Type B pancreatic cell (in vitro differentiated cells): ENCODE data around the gene KNOP1. TPM values are rescaled to one million over a fixed set of nuclear protein-coding genes. Genes with fewer than 3 reads are reported as not detected.

Source experiments
- DNase-seq: peaks from one replicate; pipeline ENCODE4 v3.0.0; 2021; ENCODE audit warnings: mixed read lengths; ENCODE audit not compliant: unreplicated experiment; ENCODE audit errors: extremely low spot score
- H3K27ac Mint-ChIP-seq: 2 replicates; pipeline ENCODE4 v1.8.0; 2021; ENCODE audit warnings: mild to moderate bottlenecking, mixed read lengths
- H3K27me3 Mint-ChIP-seq: 2 replicates; pipeline ENCODE4 v1.8.0; 2021; ENCODE audit warnings: mixed read lengths
- H3K36me3 Mint-ChIP-seq: 2 replicates; pipeline ENCODE4 v1.8.0; 2021; ENCODE audit warnings: mixed read lengths
- H3K4me1 Mint-ChIP-seq: one replicate; pipeline ENCODE4 v1.8.0; 2021; ENCODE audit warnings: mixed read lengths; ENCODE audit not compliant: unreplicated experiment
- H3K4me3 Mint-ChIP-seq: 2 replicates; pipeline ENCODE4 v1.8.0; 2021; ENCODE audit warnings: mild to moderate bottlenecking, mixed read lengths
- H3K9me3 Mint-ChIP-seq: 2 replicates; pipeline ENCODE4 v1.8.0; 2021; ENCODE audit warnings: mixed read lengths
- CTCF ChIP-seq: fragments of 200-600 bp; sonication (generic); conservative IDR thresholded peaks from 2 replicates; pipeline ENCODE4 v1.5.0; 2021; ENCODE audit warnings: antibody characterized with exemption, mild to moderate bottlenecking
- total RNA-seq: library from RNA; stranded (reverse); gene quantifications from 2 replicates; pipeline ENCODE4 v1.2.1, GENCODE V29; 2021; ENCODE audit warnings: low replicate concordance

KNOP1 gene
- total RNA-seq, 1 donor from 2014 or later = 54.9 TPM

GRCh38 chr16:19760356-19761060, 42.5 kb upstream of the KNOP1 start:
- TF ChIP-seq CTCF = no peak
- DNase-seq = no peak
- no peak overlapping the region for H3K4me3 Mint-ChIP-seq
- no peak overlapping the region for H3K27ac Mint-ChIP-seq
- peaks cover 5% of the 10 kb centered on the region for H3K4me1 Mint-ChIP-seq
- no peaks in the 10 kb centered on the region for H3K9me3 Mint-ChIP-seq
- no peaks in the 10 kb centered on the region for H3K27me3 Mint-ChIP-seq
- no peaks in the 10 kb centered on the region for H3K36me3 Mint-ChIP-seq

- H3K27me3 Mint-ChIP-seq = no peaks in the 10 kb centered on the region
- H3K27ac Mint-ChIP-seq = peak overlapping the region; percentile 3
- peak overlapping the region; percentile 1 for H3K4me3 Mint-ChIP-seq
- peaks cover 5% of the 10 kb centered on the region for H3K4me1 Mint-ChIP-seq
- peaks cover 3% of the 10 kb centered on the region for H3K36me3 Mint-ChIP-seq
- TF ChIP-seq CTCF = no peak
- DNase-seq = no peak
- no peaks in the 10 kb centered on the region for H3K9me3 Mint-ChIP-seq
These were observed 40.0 kb upstream of the KNOP1 start for GRCh38 chr16:19757762-19758595.

- no peak overlapping the region for H3K27ac Mint-ChIP-seq
- no peak overlapping the region for H3K4me3 Mint-ChIP-seq
- peaks cover 8% of the 10 kb centered on the region for H3K4me1 Mint-ChIP-seq
- H3K9me3 Mint-ChIP-seq = no peaks in the 10 kb centered on the region
- no peaks in the 10 kb centered on the region for H3K27me3 Mint-ChIP-seq
- peaks cover 3% of the 10 kb centered on the region for H3K36me3 Mint-ChIP-seq
- no peak for TF ChIP-seq CTCF
- no peak for DNase-seq
These were observed 39.0 kb upstream of the KNOP1 start for GRCh38 chr16:19757026-19757425.

- Mint-ChIP-seq H3K4me3 (no peak overlapping the region), H3K27me3 (no peaks in the 10 kb centered on the region), H3K4me1 (peaks cover 12% of the 10 kb centered on the region), H3K9me3 (no peaks in the 10 kb centered on the region), H3K36me3 (peaks cover 3% of the 10 kb centered on the region), H3K27ac (peak overlapping the region; percentile 82)
- TF ChIP-seq CTCF = no peak
- no peak for DNase-seq
These were observed 37.2 kb upstream of the KNOP1 start for GRCh38 chr16:19755268-19755667.

- no peak for DNase-seq
- TF ChIP-seq CTCF = no peak
- Mint-ChIP-seq H3K4me1 (peaks cover 16% of the 10 kb centered on the region), H3K36me3 (peaks cover 3% of the 10 kb centered on the region), H3K4me3 (no peak overlapping the region), H3K9me3 (no peaks in the 10 kb centered on the region), H3K27ac (peak overlapping the region; percentile 82), H3K27me3 (no peaks in the 10 kb centered on the region)
These were observed 36.6 kb upstream of the KNOP1 start for GRCh38 chr16:19754644-19755036.
